ENCODE measurements around the gene GDPD3. TPM values are rescaled to one million over a fixed set of nuclear protein-coding genes. Genes with fewer than 3 reads are reported as not detected.

The GDPD3 gene
- total and polyA plus RNA-seq, 2 of the 13 experiments (the other 11 are each of a cell fraction or from before 2014, with no cell fraction given): 18.7 to 20.6 TPM

- 95% methylated on average over 17 of the region's 17 CpGs for WGBS (ENCODE audit: low lambda C conversion rate)
- CTCF ChIA-PET (ENCODE audit: low intra/inter-chr PET ratio, low total read pairs): no interaction called here
- H3K27ac ChIP-seq (ENCODE audit: extremely low read length, insufficient read depth, low read length): no peak overlapping the region
- peaks cover 47% of the 10 kb centered on the region for H3K4me1 ChIP-seq (ENCODE audit: insufficient read depth, low read length)
- no peaks in the 10 kb centered on the region for H3K9me3 ChIP-seq (ENCODE audit: low read length)
- H3K27me3 ChIP-seq (ENCODE audit: control insufficient read depth in 1 of 2, insufficient read depth in 2 of 2, low read length in 2 of 2): no peaks in the 10 kb centered on the region
- DNase-seq (ENCODE audit: low spot score): no peak
- H3K4me2 ChIP-seq (ENCODE audit: low read depth, low read length): no peak overlapping the region
- no peak overlapping the region for H2AFZ ChIP-seq (ENCODE audit: low read length)
- no peak for FAIRE-seq
- TF ChIP-seq ATM (IDR thresholded peaks at IDR 0.05; ENCODE audit: borderline replicate concordance) (no peak), RBFOX2 (IDR thresholded peaks at IDR 0.05; ENCODE audit: low read depth, low read length) (peak; percentile 57), AGO2 (optimal IDR thresholded peaks at IDR 0.05; ENCODE audit: low read depth, low read length) (peak; percentile 13)
- in situ Hi-C loops (cut with HindIII; ENCODE audit: extremely low pct_ligation_motif_present, low pct_unique_long_range_greater_than_20kb): loop anchor here (25.0 kb wide), 1 partner anchor 553 kb away; no protein-coding TSS in a partner anchor
- H3K79me2 ChIP-seq (ENCODE audit: insufficient read depth, low read length): peaks cover 16% of the 10 kb centered on the region
- H3K9ac ChIP-seq (ENCODE audit: insufficient read depth, low read depth, low read length): no peak overlapping the region
- intact Hi-C loops (cut with micrococcal nuclease; ENCODE audit: unreplicated experiment): loop anchor here (10.0 kb wide), 1 partner anchor 570 kb away; the partner anchor contains the start of genes FBRS and PRR14
- ATAC-seq: no peak
- no peaks in the 10 kb centered on the region for H4K20me1 ChIP-seq (ENCODE audit: insufficient read depth, low read length)
- POLR2A ChIA-PET: interaction anchor here (2.2 kb wide), 1 partner anchor 19 kb away, joined by 11 read pairs; the partner anchor contains the start of gene ALDOA
- no peak overlapping the region for H3K4me3 ChIP-seq (replicated peaks in 1 of 3; ENCODE audit: insufficient read depth in 1 of 3, low read depth in 2 of 3, low read length in 3 of 3)
- no TSS peak for BruUV-seq (replicated peaks)
- H3K36me3 ChIP-seq (replicated peaks in 1 of 2; ENCODE audit: control insufficient read depth in 1 of 2, insufficient read depth in 2 of 2, low read length in 2 of 2): peaks cover 24 to 45% of the 10 kb centered on the region in 2 experiments
Measured at GRCh38 chr16:30084816-30085159, 28.5 kb downstream of the GDPD3 start.

- ATAC-seq (no peak), DNase-seq (ENCODE audit: low spot score) (no peak), FAIRE-seq (no peak)
- H3K27ac ChIP-seq (ENCODE audit: extremely low read length, insufficient read depth, low read length): no peak overlapping the region
- H3K9ac ChIP-seq (ENCODE audit: insufficient read depth, low read depth, low read length): no peak overlapping the region
- TF ChIP-seq AGO2 (optimal IDR thresholded peaks at IDR 0.05; ENCODE audit: low read depth, low read length): peak; percentile 93
- TF ChIP-seq ZC3H13 (CRISPR knock-in tag; IDR thresholded peaks at IDR 0.05): no peak
- peaks cover 21% of the 10 kb centered on the region for H3K79me2 ChIP-seq (ENCODE audit: insufficient read depth, low read length)
- in situ Hi-C loops (cut with HindIII; ENCODE audit: extremely low pct_ligation_motif_present, low pct_unique_long_range_greater_than_20kb) (loop anchor here (25.0 kb wide), 1 partner anchor 553 kb away; no protein-coding TSS in a partner anchor), intact Hi-C loops (cut with micrococcal nuclease; ENCODE audit: unreplicated experiment) (loop anchor here (10.0 kb wide), 1 partner anchor 571 kb away; the partner anchor contains the start of genes FBRS and PRR14)
- no peaks in the 10 kb centered on the region for H3K9me3 ChIP-seq (ENCODE audit: low read length)
- H3K4me3 ChIP-seq (replicated peaks in 1 of 3; ENCODE audit: insufficient read depth in 1 of 3, low read depth in 2 of 3, low read length in 3 of 3): no peak overlapping the region
- H4K20me1 ChIP-seq (ENCODE audit: insufficient read depth, low read length): no peaks in the 10 kb centered on the region
- H3K36me3 ChIP-seq (replicated peaks in 1 of 2; ENCODE audit: control insufficient read depth in 1 of 2, insufficient read depth in 2 of 2, low read length in 2 of 2): peaks cover 27 to 51% of the 10 kb centered on the region in 2 experiments
- ChIA-PET CTCF (ENCODE audit: low intra/inter-chr PET ratio, low total read pairs) (no interaction called here), POLR2A (interaction anchor here (2.2 kb wide), 1 partner anchor 18 kb away, joined by 11 read pairs; the partner anchor contains the start of gene ALDOA)
- no peak overlapping the region for H3K4me2 ChIP-seq (ENCODE audit: low read depth, low read length)
- WGBS (ENCODE audit: low lambda C conversion rate): 95% methylated on average over 10 of the region's 18 CpGs
- no peaks in the 10 kb centered on the region for H3K27me3 ChIP-seq (ENCODE audit: control insufficient read depth in 1 of 2, insufficient read depth in 2 of 2, low read length in 2 of 2)
- TSS peak; percentile 33 for BruUV-seq (replicated peaks)
- H3K4me1 ChIP-seq (ENCODE audit: insufficient read depth, low read length): peaks cover 47% of the 10 kb centered on the region
- H2AFZ ChIP-seq (ENCODE audit: low read length): no peak overlapping the region
Measured at GRCh38 chr16:30084096-30084815, 29.1 kb downstream of the GDPD3 start.

Measured in HepG2 (cell line).